Glutamatergic neuron (in vitro differentiated cells): ENCODE results near the gene HBB. TPM values are rescaled to one million over a fixed set of nuclear protein-coding genes. Genes with fewer than 3 reads are reported as not detected.
A peak's percentile ranks its signal among the peaks of the same experiment; 100 is the strongest.

Experiments
- DNase-seq: peaks from one replicate; pipeline ENCODE4 v3.0.0; 2022
- H3K27ac Mint-ChIP-seq: one replicate; pipeline ENCODE4 v1.8.0; 2020; ENCODE audit warnings: mild to moderate bottlenecking, mixed read lengths, inconsistent platforms; ENCODE audit not compliant: unreplicated experiment
- H3K27me3 Mint-ChIP-seq: one replicate; pipeline ENCODE4 v1.8.0; 2020; ENCODE audit warnings: mild to moderate bottlenecking, moderate library complexity, mixed read lengths, inconsistent platforms; ENCODE audit not compliant: unreplicated experiment
- H3K36me3 Mint-ChIP-seq: one replicate; pipeline ENCODE4 v1.8.0; 2020; ENCODE audit warnings: mild to moderate bottlenecking, mixed read lengths, inconsistent platforms; ENCODE audit not compliant: unreplicated experiment
- H3K4me1 Mint-ChIP-seq: one replicate; pipeline ENCODE4 v1.8.0; 2020; ENCODE audit warnings: mild to moderate bottlenecking, low read depth, mixed read lengths, inconsistent platforms; ENCODE audit not compliant: unreplicated experiment
- H3K4me3 Mint-ChIP-seq: one replicate; pipeline ENCODE4 v1.8.0; 2020; ENCODE audit warnings: mild to moderate bottlenecking, mixed read lengths, inconsistent platforms; ENCODE audit not compliant: unreplicated experiment
- H3K9me3 Mint-ChIP-seq: one replicate; pipeline ENCODE4 v1.8.0; 2020; ENCODE audit warnings: mild to moderate bottlenecking, moderate library complexity, mixed read lengths, inconsistent platforms; ENCODE audit not compliant: unreplicated experiment
- CTCF ChIP-seq: fragments of 200-600 bp; sonication (generic); IDR thresholded peaks from one replicate; pipeline ENCODE4 v1.5.0; 2021; ENCODE audit not compliant: partially characterized antibody, unreplicated experiment
- total RNA-seq: library from RNA; stranded (reverse); fragmentation: NEBNext Ultra II Directional; extraction: Animal tissue kit (Norgen Biotek cat#: 25700); gene quantifications from one replicate; pipeline ENCODE4 v1.2.1, GENCODE V29; 2021; ENCODE audit not compliant: unreplicated experiment

The HBB gene
- total RNA-seq, 1 donor from 2014 or later: not detected

GRCh38 chr11:5224538-5225479 is 2.1 kb downstream of the HBB start:
- DNase-seq: no peak
- Mint-ChIP-seq H3K27ac (no peak overlapping the region), H3K36me3 (no peaks in the 10 kb centered on the region), H3K27me3 (no peaks in the 10 kb centered on the region), H3K4me3 (no peak overlapping the region), H3K4me1 (no peaks in the 10 kb centered on the region), H3K9me3 (peaks cover 5% of the 10 kb centered on the region)
- no peak for TF ChIP-seq CTCF

- Mint-ChIP-seq H3K4me1 (no peaks in the 10 kb centered on the region), H3K4me3 (no peak overlapping the region), H3K27me3 (peaks cover 3% of the 10 kb centered on the region), H3K27ac (no peak overlapping the region), H3K36me3 (no peaks in the 10 kb centered on the region), H3K9me3 (peaks cover 5% of the 10 kb centered on the region)
- no peak for DNase-seq
- TF ChIP-seq CTCF: no peak
Observed at GRCh38 chr11:5223686-5224085, 3.2 kb downstream of the HBB start.

- H3K4me1 Mint-ChIP-seq: no peaks in the 10 kb centered on the region
- H3K27ac Mint-ChIP-seq: no peak overlapping the region
- no peaks in the 10 kb centered on the region for H3K36me3 Mint-ChIP-seq
- DNase-seq: no peak
- no peak overlapping the region for H3K4me3 Mint-ChIP-seq
- peaks cover 4% of the 10 kb centered on the region for H3K27me3 Mint-ChIP-seq
- TF ChIP-seq CTCF: no peak
- peaks cover 5% of the 10 kb centered on the region for H3K9me3 Mint-ChIP-seq
Observed at GRCh38 chr11:5223146-5223545, 3.7 kb downstream of the HBB start.

DNA sequence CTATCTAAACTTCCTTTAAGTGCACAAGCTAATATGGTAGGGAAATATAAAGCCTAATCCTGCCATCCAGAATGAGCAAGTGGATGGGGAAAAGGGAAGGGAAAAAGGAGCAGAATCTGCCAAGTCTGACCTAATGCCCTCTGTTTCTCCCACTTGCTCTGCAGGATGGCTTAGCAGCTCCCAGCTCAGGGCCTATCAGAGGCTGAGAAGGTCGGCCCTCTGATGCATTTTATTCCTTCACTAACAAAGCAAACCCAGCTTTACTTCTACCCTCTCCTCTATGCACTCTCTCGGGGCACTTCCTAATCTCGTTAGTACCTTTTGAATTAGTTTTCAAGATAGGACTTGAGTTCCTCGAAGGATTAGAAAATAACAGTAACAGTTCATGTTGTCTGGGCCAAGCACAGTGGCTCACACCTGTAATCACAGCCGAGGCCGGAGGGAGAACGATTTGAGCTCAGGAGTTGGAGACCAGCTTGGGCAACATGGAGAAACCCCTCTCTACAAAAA is 16.4 kb downstream of the HBB start:
- no peaks in the 10 kb centered on the region for H3K36me3 Mint-ChIP-seq
- no peak overlapping the region for H3K4me3 Mint-ChIP-seq
- no peak for TF ChIP-seq CTCF
- H3K4me1 Mint-ChIP-seq: no peaks in the 10 kb centered on the region
- no peak for DNase-seq
- no peaks in the 10 kb centered on the region for H3K27me3 Mint-ChIP-seq
- no peak overlapping the region for H3K27ac Mint-ChIP-seq
- H3K9me3 Mint-ChIP-seq: peaks cover 6% of the 10 kb centered on the region

GRCh38 chr11:5204787-5205186 is 22.1 kb downstream of the HBB start:
- no peaks in the 10 kb centered on the region for H3K36me3 Mint-ChIP-seq
- H3K4me3 Mint-ChIP-seq: no peak overlapping the region
- DNase-seq: no peak
- TF ChIP-seq CTCF: peak; percentile 56
- no peak overlapping the region for H3K27ac Mint-ChIP-seq
- no peaks in the 10 kb centered on the region for H3K27me3 Mint-ChIP-seq
- H3K9me3 Mint-ChIP-seq: no peaks in the 10 kb centered on the region
- H3K4me1 Mint-ChIP-seq: no peaks in the 10 kb centered on the region
